Hypothalamus (tissue), 51 donors: Measurements from ENCODE around the gene KCMF1.

Source experiments
- DNase-seq, 51 donors: peaks; one replicate each; lab custom pipeline; 2025; lab: John Stamatoyannopoulos, UW

KCMF1 gene

DNA sequence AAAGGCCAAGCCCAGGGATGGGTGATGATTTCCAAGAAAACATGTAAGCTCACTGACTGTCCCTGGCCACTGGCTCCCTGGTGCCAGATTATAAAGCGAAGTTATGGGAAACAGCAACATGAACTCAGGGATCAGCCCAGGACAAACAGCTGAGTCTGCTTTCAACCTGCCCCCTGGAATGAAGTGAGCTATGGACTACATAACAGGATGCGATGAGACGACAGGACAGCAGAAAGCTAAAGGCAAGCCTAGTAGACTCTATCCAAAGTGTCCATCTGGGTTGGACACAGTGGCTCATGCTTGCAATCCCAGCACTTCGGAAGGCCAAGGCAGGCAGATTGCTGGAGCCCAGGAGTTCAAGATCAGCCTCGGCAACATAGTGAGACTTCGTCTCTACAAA lies 16.6 kb upstream of the KCMF1 start:
- DNase-seq, result no peak

GRCh38 chr2:84956334-84957297 lies 14.3 kb upstream of the KCMF1 start:
- DNase-seq, result no peak

- no peak for DNase-seq
These were observed 13.2 kb upstream of the KCMF1 start for GRCh38 chr2:84957771-84958134.

- no peak for DNase-seq
These were observed 12.6 kb upstream of the KCMF1 start for GRCh38 chr2:84958135-84959059.

DNA sequence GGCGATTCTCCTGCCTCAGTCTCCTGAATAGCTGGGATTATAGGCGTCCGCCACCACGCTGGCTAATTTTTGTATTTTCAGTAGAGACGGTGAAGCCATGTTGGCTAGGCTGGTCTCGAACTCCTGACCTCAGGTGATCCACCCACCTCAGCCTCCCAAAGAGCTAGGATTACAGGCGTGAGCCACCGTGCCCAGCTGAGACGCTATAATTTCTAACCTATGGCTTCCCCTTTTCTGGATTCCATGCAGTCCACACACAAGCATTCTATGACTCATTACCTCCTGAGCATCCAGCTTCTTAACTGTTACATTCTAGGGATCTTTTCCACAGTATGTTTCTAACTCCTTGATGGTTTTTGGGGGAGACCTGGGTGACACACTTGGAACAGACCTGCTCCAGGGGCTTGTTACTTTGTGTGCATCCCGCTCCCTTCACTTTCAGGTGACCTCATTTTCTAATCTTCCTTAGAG lies 11.8 kb upstream of the KCMF1 start:
- no peak for DNase-seq

- no peak for DNase-seq
These were observed 11.1 kb upstream of the KCMF1 start for GRCh38 chr2:84959566-84960506.

DNA sequence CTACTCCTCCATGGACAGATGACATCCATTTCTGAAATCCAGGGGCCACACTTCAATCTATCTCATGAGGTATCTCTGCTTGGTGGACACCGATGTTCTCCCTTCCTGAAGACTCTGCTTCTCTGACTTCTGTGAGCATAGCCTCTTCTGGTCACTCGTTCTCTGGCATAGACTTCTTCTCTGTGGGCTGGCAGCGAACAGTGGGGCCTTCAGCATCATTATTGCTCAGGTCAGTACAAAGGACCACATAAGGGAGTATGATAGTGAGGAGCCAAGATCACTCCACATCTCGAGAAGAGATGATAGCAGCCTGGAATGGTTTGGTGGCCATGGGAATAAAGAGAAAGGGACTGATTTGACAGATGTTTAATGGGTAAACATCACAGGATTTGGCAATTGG lies 8.0 kb upstream of the KCMF1 start:
- no peak for DNase-seq

GRCh38 chr2:84963323-84963691 lies 7.7 kb upstream of the KCMF1 start:
- no peak for DNase-seq

DNA sequence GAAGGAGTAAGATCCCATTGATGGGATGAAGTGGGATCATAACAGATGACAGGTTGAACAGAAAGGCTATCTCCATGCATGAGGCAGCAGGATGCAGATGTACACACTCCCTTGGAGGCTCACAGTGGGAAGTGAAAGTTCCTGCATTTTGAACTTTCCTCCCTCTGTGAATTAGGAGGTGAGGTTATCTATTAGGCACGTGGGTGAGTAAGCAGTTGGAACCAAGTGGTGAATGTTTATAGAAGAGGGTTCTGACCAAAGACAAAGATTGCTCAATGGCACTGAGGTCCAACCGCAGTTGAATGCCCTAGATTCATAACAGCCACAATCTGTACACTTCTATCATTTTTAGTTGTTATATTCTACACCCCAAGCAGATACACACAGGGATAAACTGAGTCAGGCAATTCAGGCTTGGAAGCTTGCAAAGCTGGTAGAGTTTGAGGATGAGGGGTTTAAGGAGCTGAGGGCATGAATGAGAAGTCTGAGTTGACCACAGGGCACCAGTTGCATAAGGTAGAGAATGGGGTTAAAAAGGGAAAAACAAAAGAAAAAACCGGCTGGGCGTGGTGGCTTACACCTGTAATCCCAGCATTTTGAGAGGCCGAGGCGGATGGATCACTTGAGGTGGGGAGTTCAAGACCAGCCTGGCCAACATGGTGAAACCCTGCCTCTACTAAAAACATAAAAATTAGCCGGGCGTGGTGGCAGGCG lies 7.1 kb upstream of the KCMF1 start:
- DNase-seq, result no peak

DNA sequence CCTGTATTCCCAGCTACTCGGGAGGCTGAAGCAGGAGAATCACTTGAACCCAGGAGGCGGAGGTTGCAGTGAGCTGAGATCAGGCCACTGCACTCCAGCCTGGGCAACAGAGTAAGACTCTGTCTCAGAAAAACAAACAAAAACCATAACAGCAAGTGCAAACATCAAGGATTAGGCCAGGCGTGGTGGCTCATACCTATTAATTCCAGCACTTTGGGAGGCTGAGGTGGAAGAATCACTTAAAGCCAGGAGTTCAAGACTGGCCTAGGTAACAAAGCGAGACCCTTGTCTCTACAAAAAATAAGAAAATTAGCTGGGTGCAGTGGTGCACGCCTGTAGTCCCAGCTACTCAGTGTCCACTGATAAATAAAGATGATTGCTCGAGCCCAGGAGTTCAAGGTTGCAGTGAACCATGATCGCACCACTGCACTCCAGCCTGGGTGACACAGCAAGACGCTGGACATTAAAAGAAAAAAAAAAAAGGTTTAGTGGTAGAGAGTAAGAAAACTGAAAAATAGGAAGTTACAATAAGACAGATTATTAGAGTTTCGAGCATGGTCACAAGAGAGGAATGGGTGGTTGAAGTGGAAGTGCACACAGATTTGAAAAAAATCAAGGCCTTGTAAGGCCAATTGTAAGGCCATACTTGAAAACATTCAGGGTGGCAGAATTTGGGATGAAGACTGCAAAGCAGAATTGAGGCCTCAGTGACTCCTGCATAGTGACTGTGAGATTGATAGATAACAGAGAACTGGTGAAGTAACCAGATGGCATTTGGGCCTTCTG lies 6.4 kb upstream of the KCMF1 start:
- no peak for DNase-seq

DNA sequence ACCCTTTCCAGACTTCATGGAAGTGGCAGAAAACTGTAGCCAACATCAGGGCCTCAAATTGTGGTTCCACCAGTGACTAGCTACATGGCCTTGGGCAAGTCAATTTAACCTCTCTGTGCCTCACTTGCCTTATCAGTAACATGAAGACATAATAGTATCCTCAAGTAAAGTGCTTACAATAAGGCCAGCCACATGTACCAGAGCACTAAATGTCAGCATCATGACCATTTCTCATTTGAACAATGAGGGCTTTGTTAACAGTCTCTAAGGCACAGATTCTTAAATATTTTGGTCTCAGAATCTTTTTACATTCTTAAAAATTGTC lies 5.8 kb upstream of the KCMF1 start:
- DNase-seq, result no peak

DNA sequence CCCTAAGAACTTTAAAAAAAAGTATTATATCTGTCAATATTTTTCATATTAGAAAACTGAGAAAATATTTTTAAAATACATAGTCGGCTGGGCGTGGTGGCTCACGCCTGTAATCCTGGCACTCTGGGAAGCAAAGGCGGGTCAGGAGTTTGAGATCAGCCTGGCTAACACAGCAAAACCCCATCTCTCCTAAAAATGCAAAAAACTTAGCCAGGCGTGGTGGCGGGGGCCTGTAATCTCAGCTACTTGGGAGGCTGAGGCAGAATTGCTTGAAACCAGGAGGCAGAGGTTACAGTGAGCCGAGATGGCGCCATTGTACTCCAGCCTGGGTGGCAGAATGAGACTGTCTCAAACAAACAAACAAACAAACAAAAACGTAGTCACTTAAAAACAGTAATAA lies 5.1 kb upstream of the KCMF1 start:
- DNase-seq, result no peak

- no peak for DNase-seq
These were observed 4.2 kb upstream of the KCMF1 start for GRCh38 chr2:84966731-84967130.

- peak in 2 of 51 donors; percentile 17 to 45 for DNase-seq
These were observed 1.3 kb upstream of the KCMF1 start for GRCh38 chr2:84969511-84970209.

GRCh38 chr2:84970210-84970867 lies 622 bp upstream of the KCMF1 start:
- DNase-seq, result peak in 47 of 51 donors; percentile 8 to 66 (median 39)

- DNase-seq, result peak in 42 of 51 donors; percentile 1 to 80 (median 48)
These were observed 697 bp downstream of the KCMF1 start for GRCh38 chr2:84971510-84972206.

GRCh38 chr2:84972207-84972783 lies 1.3 kb downstream of the KCMF1 start:
- DNase-seq, result no peak
